HTR-8/SVneo (cell line): ENCODE data around the gene PGD.
"Not testable (repeated sequence)": the region's sequence is repeated elsewhere in the genome, so short reads cannot be mapped to it uniquely, and the experiment has no call there.

ENCODE experiments used
- DNase-seq: peaks from one replicate; pipeline ENCODE4 v3.0.0; 2011; ENCODE audit warnings: low spot score, mixed read lengths; ENCODE audit not compliant: insufficient read length
- FAIRE-seq: peaks from 2 replicates; lab custom pipeline; 2011; peaks lifted over from hg19 to GRCh38; lab: Jason Lieb, UNC

The PGD gene

GRCh38 chr1:10432910-10433700, 34.2 kb downstream of the PGD start:
- FAIRE-seq = no peak
- no peak for DNase-seq

- DNase-seq = no peak
- no peak for FAIRE-seq
Measured at GRCh38 chr1:10433790-10434189, 34.9 kb downstream of the PGD start.

GRCh38 chr1:10434590-10434989, 35.7 kb downstream of the PGD start:
- FAIRE-seq (no peak), DNase-seq (no peak)

- no peak for FAIRE-seq
- no peak for DNase-seq
Measured at GRCh38 chr1:10437052-10437451, 38.2 kb downstream of the PGD start.

- no peak for FAIRE-seq
- DNase-seq = no peak
Measured at GRCh38 chr1:10438677-10439163, 39.9 kb downstream of the PGD start.

GRCh38 chr1:10440305-10440704, 41.4 kb downstream of the PGD start:
- DNase-seq (no peak), FAIRE-seq (no peak)

GRCh38 chr1:10440794-10441193, 41.9 kb downstream of the PGD start:
- no peak for DNase-seq
- FAIRE-seq = no peak

- no peak for FAIRE-seq
Measured at GRCh38 chr1:10444248-10444647, 45.4 kb downstream of the PGD start.

GRCh38 chr1:10444795-10445397, 46.0 kb downstream of the PGD start:
- FAIRE-seq = no peak
- DNase-seq = no peak

More at GRCh38 chr1:10444248-10444647, 45.4 kb downstream of the PGD start:
- DNase-seq = no peak

- FAIRE-seq (no peak), DNase-seq (no peak)
Measured at GRCh38 chr1:10446790-10447422, 48.0 kb downstream of the PGD start.

- no peak for DNase-seq
- no peak for FAIRE-seq
Measured at GRCh38 chr1:10449751-10450150, 50.9 kb downstream of the PGD start, which contains the start of gene CORT. CORT (plus strand) TSS chr1:10450031; CDS start chr1:10450224, 193 bp downstream.

GRCh38 chr1:10450156-10450814, 51.4 kb downstream of the PGD start:
- FAIRE-seq (no peak), DNase-seq (no peak)

GRCh38 chr1:10450836-10451235, 52.0 kb downstream of the PGD start:
- FAIRE-seq (no peak), DNase-seq (no peak)

GRCh38 chr1:10451287-10451686, 52.4 kb downstream of the PGD start:
- no peak for DNase-seq
- no peak for FAIRE-seq

GRCh38 chr1:10456048-10456447, 57.2 kb downstream of the PGD start:
- DNase-seq (no peak), FAIRE-seq (no peak)

GRCh38 chr1:10456661-10457060, 57.8 kb downstream of the PGD start:
- no peak for DNase-seq
- no peak for FAIRE-seq

GRCh38 chr1:10457462-10457861, 58.6 kb downstream of the PGD start:
- DNase-seq, FAIRE-seq: not testable (repeated sequence)

- no peak for DNase-seq
- no peak for FAIRE-seq
Measured at GRCh38 chr1:10457875-10458274, 59.0 kb downstream of the PGD start.

- peak; percentile 60 for DNase-seq
- no peak for FAIRE-seq
Measured at GRCh38 chr1:10459184-10459583, 60.3 kb downstream of the PGD start.

- FAIRE-seq (no peak), DNase-seq (no peak)
Measured at GRCh38 chr1:10467078-10467477, 68.2 kb downstream of the PGD start.

- FAIRE-seq (no peak), DNase-seq (no peak)
Measured at GRCh38 chr1:10470043-10470442, 71.2 kb downstream of the PGD start.
